H1 (cell line): ENCODE measurements around the gene ZDHHC8.

Experiments used
- ATF2 ChIP-seq: IDR thresholded peaks from 2 replicates; pipeline ENCODE4 v1.6.1; 2012; ENCODE audit warnings: low read length, inconsistent platforms
- CEBPB ChIP-seq: IDR thresholded peaks from 2 replicates; pipeline ENCODE4 v1.6.1; 2012; ENCODE audit warnings: low read depth, low read length
- CHD1 ChIP-seq: IDR thresholded peaks from 2 replicates; pipeline ENCODE4 v1.6.1; 2012; ENCODE audit warnings: low read depth, low read length, improper control_type of control experiment
- CTCF ChIP-seq, 3 experiments: IDR thresholded peaks; 1 replicate in 2 of 3; 2 replicates in 1 of 3; pipeline versions ENCODE4 v1.5.1 to v1.6.1; 2011; ENCODE audit warnings: low read length in 3 of 3, mild to moderate bottlenecking in 3 of 3, inconsistent platforms in 2 of 3, low read depth in 1 of 3, moderate library complexity in 1 of 3; ENCODE audit not compliant: insufficient read depth in 1 of 3; ENCODE audit errors: control extremely low read depth in 1 of 3
- EZH2 ChIP-seq: fragments of 200-600 bp; sonication (generic); IDR thresholded peaks from 2 replicates; pipeline ENCODE4 v1.7.1; 2012; ENCODE audit warnings: low read depth, mild to moderate bottlenecking, moderate library complexity, low read length, inconsistent platforms; ENCODE audit not compliant: severe bottlenecking
- JUN ChIP-seq: IDR thresholded peaks from 2 replicates; pipeline ENCODE4 v1.6.1; 2011; ENCODE audit warnings: low read depth, mild to moderate bottlenecking, improper control_type of control experiment, low read length
- KDM1A ChIP-seq: fragments of 200-600, 300-600 bp; sonication (generic); IDR thresholded peaks from 2 replicates; pipeline ENCODE4 v1.7.1; 2016; ENCODE audit warnings: mild to moderate bottlenecking, low read length, borderline replicate concordance
- POLR2A ChIP-seq, 2 experiments: IDR thresholded peaks; 1 replicate in 1 of 2; 2 replicates in 1 of 2; pipeline ENCODE4 v1.6.1; 2011; ENCODE audit warnings: low read depth in 2 of 2, low read length in 2 of 2, mild to moderate bottlenecking in 2 of 2; ENCODE audit errors: control extremely low read depth in 1 of 2
- POLR2AphosphoS5 ChIP-seq: IDR thresholded peaks from 2 replicates; pipeline ENCODE4 v1.6.1; 2011; ENCODE audit warnings: low read depth, low read length
- RAD21 ChIP-seq, 2 experiments: IDR thresholded peaks in 1 of 2; conservative IDR thresholded peaks in 1 of 2; 2 replicates each; pipeline ENCODE4 v1.6.1; 2011; ENCODE audit warnings: low read depth in 2 of 2, low read length in 2 of 2, improper control_type of control experiment in 1 of 2, inconsistent platforms in 1 of 2, mild to moderate bottlenecking in 1 of 2, moderate library complexity in 1 of 2
- SAP30 ChIP-seq: fragments of 300-600 bp; sonication (generic); IDR thresholded peaks from 2 replicates; pipeline ENCODE4 v1.7.1; 2012; ENCODE audit warnings: low read length, moderate library complexity, mild to moderate bottlenecking, inconsistent platforms; ENCODE audit not compliant: insufficient read depth, insufficient replicate concordance
- SP1 ChIP-seq: IDR thresholded peaks from 2 replicates; pipeline ENCODE4 v1.6.1; 2011; ENCODE audit warnings: low read depth, low read length
- TAF1 ChIP-seq: IDR thresholded peaks from 2 replicates; pipeline ENCODE4 v1.6.1; 2011; ENCODE audit warnings: mild to moderate bottlenecking, low read depth, low read length
- ZNF274 ChIP-seq: IDR thresholded peaks from 2 replicates; pipeline ENCODE4 v1.7.0; 2012; ENCODE audit warnings: low read length, borderline replicate concordance; ENCODE audit errors: extremely low read depth

GRCh38 chr22:20141186-20142077, 9.8 kb downstream of the ZDHHC8 start:
- no peak for TF ChIP-seq SP1
- no peak for TF ChIP-seq CTCF (IDR thresholded peaks at IDR 0.05; ENCODE audit: control extremely low read depth in 1 of 3, insufficient read depth in 1 of 3, low read depth in 1 of 3, low read length in 3 of 3)
- TF ChIP-seq ATF2, result no peak
- TF ChIP-seq POLR2A (IDR thresholded peaks at IDR 0.05; ENCODE audit: control extremely low read depth in 1 of 2, low read depth in 2 of 2, low read length in 2 of 2), result no peak
- TF ChIP-seq RAD21 (IDR thresholded peaks at IDR 0.05 in 1 of 2, conservative IDR thresholded peaks at IDR 0.05 in 1 of 2; ENCODE audit: low read depth in 2 of 2, low read length in 2 of 2), result no peak
- TF ChIP-seq TAF1, result no peak
- TF ChIP-seq SAP30, result no peak
- no peak for TF ChIP-seq ZNF274
- TF ChIP-seq JUN, result no peak
- TF ChIP-seq EZH2, result no peak
- TF ChIP-seq KDM1A, result no peak
- TF ChIP-seq CEBPB, result no peak
- no peak for TF ChIP-seq POLR2AphosphoS5
- TF ChIP-seq CHD1, result no peak
